HG03565 (cell line): ENCODE measurements around the gene TNS3.

Source experiments
- ATAC-seq: cut with Tn5 transposase; IDR thresholded peaks from one replicate; pipeline ENCODE4 v1.9.1; 2021; ENCODE audit warnings: mild to moderate bottlenecking, moderate library complexity; ENCODE audit not compliant: unreplicated experiment

The TNS3 gene

DNA sequence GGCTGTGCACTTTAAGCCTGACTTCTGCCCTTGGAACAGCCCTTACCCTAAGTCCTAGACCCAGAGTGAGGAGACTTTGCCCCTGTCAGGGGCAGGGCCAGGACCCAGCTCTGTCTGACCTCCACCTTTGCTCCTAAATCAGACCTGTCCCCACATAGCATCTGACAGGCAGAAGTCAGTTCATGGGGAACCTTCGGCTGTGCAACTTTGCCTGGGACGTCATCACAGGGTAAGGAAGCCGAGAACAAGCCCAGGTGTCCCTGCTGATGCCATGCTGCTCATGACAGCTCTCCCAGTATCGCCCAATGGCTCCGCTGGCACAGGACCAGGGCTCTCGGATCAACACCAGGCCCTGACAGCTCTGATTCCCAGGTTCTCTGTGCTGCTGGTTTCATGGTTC is 55.4 kb downstream of the TNS3 start:
- no peak for ATAC-seq

DNA sequence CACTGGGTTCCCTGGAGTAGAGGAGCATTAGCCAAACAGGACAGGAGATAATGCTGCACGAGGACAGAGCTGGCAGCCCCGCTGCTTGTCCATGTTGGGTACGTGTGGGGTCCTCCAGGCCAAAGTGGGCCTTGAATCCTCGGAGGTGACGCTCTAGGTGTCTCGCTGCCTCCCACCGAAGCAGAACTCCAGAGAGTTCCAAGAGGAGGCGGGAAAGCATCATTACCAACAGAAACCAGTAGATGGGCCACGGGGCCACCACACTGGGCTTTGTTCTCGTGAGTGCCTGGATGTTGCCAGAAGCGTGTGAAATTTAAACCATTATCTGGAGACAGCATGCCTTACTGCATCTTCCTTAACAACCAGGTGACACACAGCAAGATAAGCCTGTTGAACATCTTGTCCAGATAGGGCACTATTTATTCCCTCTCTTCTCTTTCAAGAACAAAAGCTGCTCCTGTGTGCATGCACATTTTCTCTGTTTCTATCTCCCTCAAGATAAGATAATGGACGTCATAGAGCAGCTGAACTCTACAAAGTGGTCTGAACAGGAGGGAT is 56.8 kb downstream of the TNS3 start:
- no peak for ATAC-seq

DNA sequence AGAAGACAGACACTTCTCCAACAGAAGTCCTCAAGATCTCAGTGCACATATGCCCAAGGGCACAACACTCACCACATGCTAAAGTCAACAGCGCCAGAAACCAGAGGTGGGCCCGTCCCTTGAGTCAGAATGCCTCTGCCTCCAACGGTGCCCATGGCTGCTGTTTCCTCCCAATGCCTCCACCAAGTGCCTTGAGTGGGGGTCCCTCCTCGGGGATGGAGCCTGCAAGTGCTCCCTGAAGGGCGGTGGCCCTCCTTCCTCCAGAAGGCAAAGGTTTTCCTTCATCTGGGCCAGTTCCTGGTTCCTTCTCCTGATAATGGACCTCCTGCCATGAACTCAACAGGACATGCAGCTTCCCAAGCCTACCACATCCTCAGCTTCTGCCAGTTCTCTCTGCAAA is 58.5 kb downstream of the TNS3 start:
- no peak for ATAC-seq

DNA sequence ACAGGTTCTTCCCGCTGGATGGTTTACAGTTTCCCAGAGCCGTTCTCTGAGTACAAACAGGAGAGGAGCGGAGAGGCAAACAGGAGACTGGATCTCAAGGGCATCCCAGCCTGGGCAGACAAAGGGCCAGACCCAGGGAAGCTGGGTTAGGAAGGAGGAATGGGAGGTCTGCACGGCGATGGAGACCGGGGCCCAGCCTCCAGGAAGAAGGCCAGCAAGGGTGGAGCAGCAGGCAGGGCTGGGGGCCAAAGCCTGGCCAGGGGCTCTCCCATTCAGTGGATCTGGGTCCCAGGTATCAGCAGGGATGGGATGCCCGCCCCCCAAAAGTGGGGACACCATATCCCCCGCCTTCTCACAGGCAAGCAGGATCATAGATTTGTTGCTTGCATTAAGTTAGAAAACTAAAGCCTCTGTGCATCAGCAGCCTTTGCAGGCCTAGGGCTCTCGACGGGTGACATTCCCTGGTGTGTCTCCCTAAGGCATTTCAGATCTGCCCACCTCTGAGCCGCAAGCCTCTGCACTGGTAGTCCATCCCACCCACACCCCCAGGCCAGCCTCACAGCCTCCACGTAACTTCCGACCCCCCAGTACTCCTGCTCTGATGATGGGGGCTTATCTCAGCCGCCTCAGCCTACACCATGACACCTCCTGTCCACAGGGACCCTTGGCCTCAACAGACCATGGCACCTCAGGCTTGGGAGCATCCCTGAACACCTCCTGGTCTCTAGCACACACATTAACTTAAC is 59.9 kb downstream of the TNS3 start:
- no peak for ATAC-seq

DNA sequence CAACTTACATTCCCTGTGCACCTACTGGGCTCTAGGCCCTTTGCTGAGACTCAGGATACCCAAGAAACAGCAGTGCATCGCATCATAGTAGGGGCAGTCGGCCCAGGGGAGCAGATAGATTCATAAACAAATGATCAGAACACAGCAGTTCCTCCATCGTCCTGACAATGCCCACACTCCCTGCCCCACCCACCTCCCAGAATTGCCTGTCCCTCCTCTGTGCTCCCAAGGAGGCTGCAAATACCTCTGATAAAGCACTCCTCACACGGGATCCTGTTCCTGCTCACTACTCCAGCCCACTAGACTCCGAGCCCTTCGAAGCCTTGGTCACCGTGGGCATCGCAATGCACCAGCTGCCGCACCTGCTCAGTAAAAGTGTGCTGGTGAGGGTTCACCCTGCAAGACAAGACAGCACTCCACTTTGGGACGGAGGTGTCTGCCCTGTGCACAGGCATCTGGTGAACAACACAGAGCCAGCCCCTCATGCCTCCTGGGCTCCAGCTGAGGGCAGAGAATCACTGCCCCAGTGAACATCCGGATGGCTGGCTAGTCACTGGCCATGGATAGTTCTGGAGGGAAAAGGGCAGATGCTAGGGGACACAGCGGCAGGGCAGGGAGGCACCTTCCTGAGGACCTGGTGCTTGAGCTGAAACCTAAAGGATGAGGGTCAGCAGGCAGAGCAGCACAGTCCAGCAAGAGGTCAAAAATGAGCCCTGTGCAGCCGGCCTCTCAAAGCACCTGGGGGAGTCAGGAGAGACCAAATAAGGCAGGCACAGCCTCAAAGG is 60.7 kb downstream of the TNS3 start:
- no peak for ATAC-seq

GRCh38 chr7:47520406-47520805 is 61.5 kb downstream of the TNS3 start:
- no peak for ATAC-seq

GRCh38 chr7:47518827-47519226 is 63.1 kb downstream of the TNS3 start:
- no peak for ATAC-seq

DNA sequence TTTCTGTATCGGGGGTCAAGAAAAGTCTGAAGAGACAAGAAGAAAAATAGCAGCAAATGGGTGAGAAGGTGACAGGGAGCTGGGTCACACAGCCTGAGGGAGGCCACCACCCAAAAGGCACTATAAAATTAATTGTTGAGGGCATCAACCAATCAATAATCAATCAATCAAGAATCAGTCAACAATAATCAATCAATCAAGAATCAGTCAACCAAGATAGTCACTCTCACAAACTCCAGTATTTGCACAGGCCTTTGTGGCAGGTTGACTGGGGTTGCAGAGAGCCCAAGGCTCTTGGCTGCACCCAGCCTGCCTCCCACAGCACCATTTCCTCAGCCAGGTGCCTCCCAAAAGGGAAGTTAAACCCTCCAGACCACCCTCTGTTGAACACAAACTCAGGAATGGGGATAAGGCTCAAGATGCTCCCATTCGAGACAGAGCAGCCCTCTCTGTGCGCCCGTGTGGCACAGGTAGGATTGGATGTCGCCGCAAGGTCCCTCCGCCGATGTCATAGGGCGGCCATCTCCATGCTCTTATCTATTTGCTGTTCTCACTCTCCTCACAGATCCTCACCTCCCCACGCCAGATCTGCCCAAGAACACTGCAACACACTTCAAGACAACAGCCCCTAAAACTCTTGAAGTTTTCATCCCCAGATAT is 64.0 kb downstream of the TNS3 start:
- ATAC-seq, result no peak

DNA sequence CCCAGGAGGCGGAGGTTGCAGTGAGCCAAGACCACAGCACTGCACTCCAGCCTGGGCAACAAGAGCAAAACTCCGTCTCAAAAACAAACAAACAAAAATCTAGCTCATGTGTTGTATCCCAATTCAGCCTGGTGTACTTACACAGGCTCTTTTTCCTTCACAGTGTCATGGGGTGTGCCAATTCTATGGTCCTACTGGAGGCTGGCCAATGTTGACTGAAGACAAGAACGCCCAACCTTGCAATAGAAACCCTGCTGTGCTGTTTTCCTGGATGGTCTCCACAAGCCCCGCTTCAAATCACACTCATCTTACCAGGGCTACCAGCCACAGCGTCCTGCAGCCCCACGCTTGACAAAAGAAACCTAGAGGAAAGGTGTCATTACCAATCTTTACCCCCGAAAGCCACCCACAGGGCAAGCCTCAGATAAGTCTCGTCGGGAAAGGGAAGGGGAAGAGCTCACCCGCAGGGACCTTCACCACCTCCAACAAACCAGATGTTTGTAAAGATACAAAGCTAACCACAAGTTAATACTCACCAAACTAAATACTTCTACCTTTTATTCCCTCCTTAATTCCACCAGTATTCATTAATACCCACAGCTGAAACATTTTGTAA is 64.8 kb downstream of the TNS3 start:
- no peak for ATAC-seq

GRCh38 chr7:47516386-47516785 is 65.5 kb downstream of the TNS3 start:
- ATAC-seq, result no peak

DNA sequence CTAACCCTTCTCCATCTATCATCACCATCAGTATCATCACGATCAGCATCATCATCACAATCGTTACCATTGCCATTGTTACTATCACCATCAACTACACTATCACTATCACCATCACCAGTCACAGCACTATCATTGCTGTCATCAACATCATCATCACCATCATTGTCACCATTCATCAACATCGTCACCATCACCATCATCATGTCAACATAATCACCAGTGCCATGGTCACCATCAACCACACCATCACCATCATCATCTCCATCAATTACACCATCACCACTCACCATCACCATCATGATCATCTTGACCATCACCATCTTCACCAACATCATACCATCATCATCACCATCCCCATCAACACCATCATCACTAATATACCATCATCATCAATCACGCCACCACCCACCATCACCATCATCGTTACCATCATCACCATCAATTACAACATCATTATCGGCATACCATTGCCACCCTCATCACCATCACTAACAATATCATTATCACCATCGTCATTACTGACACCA is 66.5 kb downstream of the TNS3 start:
- no peak for ATAC-seq

- ATAC-seq, result no peak
Measured at GRCh38 chr7:47514818-47515217, 67.1 kb downstream of the TNS3 start.

DNA sequence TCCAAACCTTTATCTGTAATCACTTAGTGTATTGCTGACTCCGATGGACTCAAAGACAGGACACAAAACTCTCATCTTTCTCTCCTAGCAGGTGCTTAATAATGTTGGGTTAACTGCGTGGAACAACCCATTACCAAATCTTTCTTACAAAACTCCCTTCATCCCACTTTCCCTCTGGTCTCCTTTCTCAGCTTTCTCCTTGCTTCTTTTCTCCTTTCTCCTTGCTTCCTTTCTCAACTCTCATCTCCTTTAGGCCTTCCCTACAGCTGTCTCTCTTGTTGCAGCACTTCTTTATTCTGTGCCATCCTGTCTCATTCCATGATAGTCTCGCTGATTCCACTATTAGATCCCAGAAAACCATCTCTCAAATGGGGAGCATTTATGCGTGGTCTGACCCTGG is 67.5 kb downstream of the TNS3 start:
- ATAC-seq, result no peak

DNA sequence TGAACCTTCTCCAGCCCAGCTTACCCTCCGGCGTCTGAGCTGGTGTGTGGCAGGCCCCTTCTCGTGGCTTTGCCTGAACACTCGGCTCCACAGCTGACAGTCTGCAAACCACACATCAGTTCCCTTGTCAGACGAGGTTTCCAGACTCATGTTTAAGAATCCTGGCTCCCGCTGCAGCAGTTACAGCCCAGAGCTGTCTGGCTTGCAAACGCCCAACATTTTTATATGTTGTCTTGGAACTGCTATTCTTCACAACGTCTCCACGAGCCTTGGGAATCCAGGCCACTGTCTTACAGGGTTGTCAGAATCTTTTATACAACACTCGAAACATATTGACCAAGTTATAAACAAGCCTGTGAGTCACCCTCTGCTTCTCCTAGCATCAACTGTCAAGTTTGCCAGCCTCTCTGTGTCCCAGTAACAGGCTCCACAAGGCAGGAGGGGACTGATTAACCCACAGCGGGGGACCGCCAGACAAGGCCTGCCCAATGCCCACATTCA is 68.1 kb downstream of the TNS3 start:
- no peak for ATAC-seq

- no peak for ATAC-seq
Measured at GRCh38 chr7:47512481-47513176, 69.3 kb downstream of the TNS3 start.

GRCh38 chr7:47511699-47512370 is 70.1 kb downstream of the TNS3 start:
- no peak for ATAC-seq

DNA sequence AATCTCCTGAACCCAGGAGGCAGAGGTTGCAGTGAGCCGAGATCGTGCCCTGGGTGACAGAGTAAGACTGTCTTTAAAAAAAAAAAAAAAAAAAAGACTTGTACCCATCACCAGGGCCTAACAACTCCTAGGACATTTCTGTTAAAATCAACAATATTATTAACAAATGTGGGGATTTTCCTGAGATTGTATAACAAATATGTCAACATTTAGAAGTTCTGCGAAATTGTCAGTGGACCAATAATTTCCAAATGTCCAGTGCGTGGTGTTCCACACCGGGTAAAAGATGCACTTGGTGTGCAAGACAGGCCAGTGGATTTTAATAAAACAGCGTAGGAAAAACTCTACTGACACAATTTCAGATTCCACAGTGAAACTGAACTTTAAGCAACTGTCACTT is 71.1 kb downstream of the TNS3 start:
- ATAC-seq, result no peak

DNA sequence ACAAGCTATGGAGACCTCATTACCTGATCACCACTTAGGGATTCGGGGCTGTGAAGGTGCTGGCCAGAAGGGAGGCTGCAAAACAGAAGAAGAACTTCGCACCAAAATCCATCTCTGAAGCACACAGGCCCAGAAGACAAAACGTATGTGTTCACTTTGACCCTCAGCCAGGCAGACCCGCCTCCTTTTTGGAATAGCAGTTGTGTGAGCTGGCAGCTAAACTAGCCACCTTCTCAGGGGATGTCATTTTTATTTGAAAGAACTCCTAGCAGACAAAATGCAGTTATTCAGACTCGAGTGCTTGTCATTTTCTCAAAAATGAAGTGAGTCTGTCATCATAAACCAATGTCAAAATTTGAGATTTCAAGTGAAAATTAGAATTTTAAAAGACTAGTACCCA is 71.7 kb downstream of the TNS3 start:
- no peak for ATAC-seq

GRCh38 chr7:47509571-47509970 is 72.3 kb downstream of the TNS3 start:
- ATAC-seq, result no peak
